Activated naive CD4-positive, alpha-beta T cell treated with anti-CD3 and anti-CD28 coated beads for 36 hours (primary cell): Measurements from ENCODE around the gene UNC5CL. TPM values are rescaled to one million over a fixed set of nuclear protein-coding genes. Genes with fewer than 3 reads are reported as not detected.

Source experiments
- CTCF ChIA-PET: fragments of 350-600 bp; sonication (Branson Sonifier 250); formaldehyde crosslinking; loops from one replicate; lab custom pipeline; 2021; ENCODE audit warnings: antibody characterized with exemption; lab: Charles Lee
- DNase-seq: peaks from one replicate; pipeline ENCODE4 v3.0.0-alpha.2; 2020
- H3K27ac Mint-ChIP-seq: one replicate; pipeline ENCODE4 v1.8.0; 2021; ENCODE audit warnings: mild to moderate bottlenecking, mixed read lengths
- H3K27me3 Mint-ChIP-seq: one replicate; pipeline ENCODE4 v1.8.0; 2021; ENCODE audit warnings: low read depth, mixed read lengths
- H3K36me3 Mint-ChIP-seq: one replicate; pipeline ENCODE4 v1.8.0; 2021; ENCODE audit warnings: low read depth, mixed read lengths
- H3K4me1 Mint-ChIP-seq: one replicate; pipeline ENCODE4 v1.8.0; 2021; ENCODE audit warnings: low read depth, mixed read lengths
- H3K4me3 Mint-ChIP-seq: one replicate; pipeline ENCODE4 v1.8.0; 2021; ENCODE audit warnings: mild to moderate bottlenecking, moderate library complexity, mixed read lengths
- H3K9me3 Mint-ChIP-seq: one replicate; pipeline ENCODE4 v1.8.0; 2021; ENCODE audit warnings: mixed read lengths
- intact Hi-C: fragments of 100-400 bp; cut with micrococcal nuclease; formaldehyde crosslinking; loops from one replicate; pipeline ENCODE4 v1.15.1; 2023
- total RNA-seq, 2 experiments: library from RNA; stranded (reverse); gene quantifications; one replicate each; pipeline ENCODE4 v1.2.3, GENCODE V29; 2021

The UNC5CL gene
- total RNA-seq, 2 experiments from 2014 or later = 2.3 to 3.0 TPM

DNA sequence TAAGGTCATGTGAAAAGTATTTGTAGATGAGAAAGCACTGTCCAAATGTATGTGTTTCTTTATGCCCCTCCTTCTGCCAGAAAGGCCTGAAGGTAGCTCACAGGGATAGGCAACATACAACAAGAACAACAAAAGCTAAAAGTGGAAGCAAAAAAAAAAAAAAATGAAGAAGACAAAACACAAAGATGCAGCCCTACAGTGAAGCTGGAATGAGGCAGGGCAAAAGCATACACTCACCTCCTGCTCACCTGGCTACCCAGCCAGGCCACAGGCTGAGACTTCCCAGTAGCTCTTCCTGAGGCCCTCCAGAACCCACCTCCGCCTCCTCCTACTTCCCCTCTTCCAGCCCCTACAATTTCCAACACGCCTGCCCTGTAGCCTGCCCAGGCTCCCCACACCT, 2.4 kb downstream of the UNC5CL start:
- intact Hi-C loops = no loop called here
- Mint-ChIP-seq H3K27me3 (no peaks in the 10 kb centered on the region), H3K36me3 (no peaks in the 10 kb centered on the region), H3K4me3 (no peak overlapping the region), H3K9me3 (no peaks in the 10 kb centered on the region), H3K4me1 (peaks cover 3% of the 10 kb centered on the region), H3K27ac (no peak overlapping the region)
- no peak for DNase-seq
- CTCF ChIA-PET = interaction anchor here (0.6 to 4.9 kb wide), 5 partner anchors 9 to 32 kb away, joined by 3 to 37 read pairs (median 4); no protein-coding TSS in a partner anchor

DNA sequence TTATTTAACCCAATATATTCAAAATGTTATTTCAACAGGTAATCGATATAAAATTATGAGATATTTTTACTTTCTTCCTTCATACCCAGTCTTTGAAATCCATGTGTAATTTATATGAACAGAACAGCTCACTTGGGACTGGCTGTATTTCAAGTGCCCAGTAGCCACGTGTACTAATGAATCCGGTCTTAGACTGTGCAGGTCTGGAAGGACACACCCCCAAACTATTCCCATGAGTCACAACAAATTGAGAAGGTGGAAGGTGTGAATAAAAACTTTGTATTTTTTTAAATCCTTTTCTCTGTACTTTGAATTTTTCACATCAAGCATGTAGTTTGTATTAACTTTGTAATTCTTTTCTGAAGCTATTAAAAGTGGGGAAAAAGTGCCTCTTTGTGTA, 2.8 kb downstream of the UNC5CL start:
- Mint-ChIP-seq H3K4me1 (peaks cover 3% of the 10 kb centered on the region), H3K27ac (no peak overlapping the region), H3K4me3 (no peak overlapping the region), H3K27me3 (no peaks in the 10 kb centered on the region), H3K36me3 (no peaks in the 10 kb centered on the region), H3K9me3 (no peaks in the 10 kb centered on the region)
- no peak for DNase-seq
- intact Hi-C loops = no loop called here
- CTCF ChIA-PET = interaction anchor here (0.6 to 4.9 kb wide), 4 partner anchors 9 to 32 kb away, joined by 3 to 37 read pairs (median 4); no protein-coding TSS in a partner anchor

DNA sequence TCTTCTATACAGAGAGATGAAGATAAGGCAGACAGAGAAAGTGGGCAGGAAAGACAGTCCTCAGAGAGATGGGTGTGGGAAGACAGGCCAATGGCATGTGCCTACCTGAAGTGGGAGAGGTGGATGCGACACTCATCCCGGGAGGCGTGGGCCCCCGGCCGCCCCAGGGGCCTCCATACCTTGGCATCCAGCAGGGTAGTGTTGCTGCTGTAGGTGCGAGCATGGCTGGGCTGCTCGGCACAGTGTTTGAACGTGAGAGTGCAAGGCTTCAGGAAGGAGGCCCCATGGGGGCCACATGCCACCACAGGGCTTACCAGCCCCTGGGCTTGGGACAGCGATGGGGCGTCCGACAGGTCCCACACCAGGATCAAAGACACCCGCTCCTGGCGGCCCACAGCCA, 5.2 kb downstream of the UNC5CL start:
- intact Hi-C loops = no loop called here
- Mint-ChIP-seq H3K27me3 (no peaks in the 10 kb centered on the region), H3K4me1 (peaks cover 5% of the 10 kb centered on the region), H3K9me3 (no peaks in the 10 kb centered on the region), H3K36me3 (no peaks in the 10 kb centered on the region), H3K27ac (no peak overlapping the region), H3K4me3 (no peak overlapping the region)
- CTCF ChIA-PET = interaction anchor here (0.8 kb wide), 1 partner anchor 34 kb away, joined by 3 read pairs; no protein-coding TSS in a partner anchor
- no peak for DNase-seq

DNA sequence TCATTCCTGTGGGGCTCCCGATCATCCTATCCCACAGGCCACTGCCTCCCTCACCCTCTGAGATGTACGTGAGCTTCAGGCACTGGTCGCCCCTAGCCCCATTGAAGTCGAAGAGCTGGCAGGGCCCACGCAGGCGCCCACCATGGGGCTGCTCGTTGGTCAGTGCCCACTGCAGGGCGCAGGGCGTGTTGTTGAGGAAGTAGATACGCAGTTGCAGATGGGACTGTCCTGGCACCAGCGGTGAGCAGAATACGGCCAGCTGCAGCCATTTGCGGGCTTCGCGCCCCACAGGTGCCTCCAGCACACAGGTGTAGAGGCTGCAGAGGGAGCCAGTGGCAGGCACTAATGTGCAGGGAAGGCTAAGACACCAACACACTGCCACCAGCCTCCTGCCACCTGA, 6.2 kb downstream of the UNC5CL start:
- H3K27ac Mint-ChIP-seq = no peak overlapping the region
- DNase-seq = no peak
- H3K4me1 Mint-ChIP-seq = peaks cover 8% of the 10 kb centered on the region
- H3K27me3 Mint-ChIP-seq = no peaks in the 10 kb centered on the region
- no peaks in the 10 kb centered on the region for H3K36me3 Mint-ChIP-seq
- H3K9me3 Mint-ChIP-seq = no peaks in the 10 kb centered on the region
- CTCF ChIA-PET = interaction anchor here (0.6 to 2.2 kb wide), 2 partner anchors 12 to 35 kb away, joined by 3 to 4 read pairs; no protein-coding TSS in a partner anchor
- no peak overlapping the region for H3K4me3 Mint-ChIP-seq
- intact Hi-C loops = no loop called here

DNA sequence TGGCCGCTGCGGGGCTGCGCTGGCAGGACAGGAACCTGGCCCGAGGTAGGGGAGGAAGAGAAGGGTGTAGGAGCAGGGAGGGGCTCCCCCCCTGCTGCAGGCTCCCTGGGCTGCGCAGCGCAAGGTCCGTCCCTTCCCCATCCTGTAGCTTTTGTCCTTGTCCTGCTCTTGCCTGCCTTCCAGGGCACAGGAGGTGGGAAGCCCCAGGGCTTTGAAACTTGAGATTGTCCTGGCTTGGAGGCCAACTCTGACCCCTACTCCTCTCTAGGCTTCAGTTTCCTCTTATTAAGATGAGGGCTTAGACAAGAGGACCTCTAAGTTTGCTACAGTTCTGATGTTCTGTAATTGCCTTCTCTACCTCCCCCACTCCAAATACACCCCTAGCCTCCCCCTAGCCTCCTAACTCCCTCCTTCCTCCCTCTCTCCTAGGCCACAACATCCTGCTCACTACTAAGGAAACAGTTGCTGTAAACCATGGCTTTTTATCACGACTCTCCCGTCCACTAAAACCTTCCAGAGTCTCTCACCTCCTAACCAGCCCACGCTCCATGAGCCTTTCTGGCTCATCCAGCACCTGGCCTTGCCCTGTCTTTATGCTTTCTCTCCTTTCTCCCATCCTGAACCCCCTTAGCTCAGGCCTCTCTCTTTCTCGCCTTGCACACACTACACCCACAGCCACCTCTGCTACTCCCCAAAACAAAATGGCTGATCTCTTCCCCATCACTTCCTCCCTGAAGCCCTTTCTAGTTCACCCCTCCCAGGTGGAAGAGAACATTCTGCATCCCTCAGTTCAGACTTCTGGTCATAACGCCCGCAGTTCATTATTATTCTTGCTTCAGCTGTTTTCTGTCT, 10.2 kb downstream of the UNC5CL start:
- H3K27ac Mint-ChIP-seq = peak overlapping the region; percentile 62
- peaks cover 17% of the 10 kb centered on the region for H3K4me1 Mint-ChIP-seq
- H3K27me3 Mint-ChIP-seq = no peaks in the 10 kb centered on the region
- DNase-seq = no peak
- no peaks in the 10 kb centered on the region for H3K9me3 Mint-ChIP-seq
- intact Hi-C loops = loop anchor here (2.0 to 5.0 kb wide), 3 partner anchors 44 to 1046 kb away; partner anchors contain the start of genes NFYA and OARD1
- peak overlapping the region; percentile 80 for H3K4me3 Mint-ChIP-seq
- H3K36me3 Mint-ChIP-seq = no peaks in the 10 kb centered on the region
- CTCF ChIA-PET = interaction anchor here (0.6 to 3.1 kb wide), 30 partner anchors 9 to 697 kb away, joined by 3 to 37 read pairs (median 4); partner anchors contain the start of genes NFYA, OARD1, TSPO2 and UNC5CL

DNA sequence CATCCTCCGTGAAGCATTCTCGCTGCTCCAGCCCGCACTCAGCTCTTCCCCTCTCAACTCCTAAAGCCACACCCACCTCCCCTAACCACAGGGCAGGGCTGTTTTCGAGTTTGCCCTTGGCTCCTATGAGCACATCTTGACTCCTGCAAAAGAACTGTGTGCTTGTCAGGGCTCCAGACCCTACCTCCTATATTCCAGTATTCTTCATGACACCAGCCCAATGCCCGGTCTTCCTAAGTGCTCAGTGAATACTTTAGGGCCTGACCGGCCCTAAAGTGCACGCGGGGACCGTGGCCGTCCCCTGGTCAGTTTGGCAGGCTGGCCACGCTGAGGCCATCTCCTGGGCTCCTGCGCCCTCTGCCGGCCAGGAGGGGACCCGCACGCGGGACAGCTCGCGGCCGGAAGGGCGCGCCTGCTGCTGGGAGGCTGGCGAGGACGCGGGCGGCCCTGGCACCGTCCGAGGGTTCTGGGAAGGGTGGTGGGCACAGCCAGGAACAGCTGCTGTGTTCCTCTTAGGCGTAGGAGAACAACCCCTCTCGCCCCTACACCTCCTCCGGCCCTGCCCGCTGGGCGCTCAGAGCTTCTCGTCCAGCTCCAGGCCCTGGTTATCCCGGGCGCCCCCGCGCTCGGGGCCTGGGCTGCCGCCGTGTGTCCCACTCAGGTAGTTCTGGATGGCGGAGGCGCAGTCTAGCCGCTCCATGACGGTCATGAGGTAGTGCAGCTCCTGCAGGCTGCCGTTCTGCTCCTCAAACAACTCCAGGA, 11.0 kb downstream of the UNC5CL start:
- CTCF ChIA-PET = interaction anchor here (0.6 to 3.1 kb wide), 32 partner anchors 9 to 696 kb away, joined by 3 to 37 read pairs (median 4); partner anchors contain the start of genes NFYA, OARD1, TSPO2 and UNC5CL
- DNase-seq = peak; percentile 79
- H3K4me1 Mint-ChIP-seq = peaks cover 17% of the 10 kb centered on the region
- peak overlapping the region; percentile 80 for H3K4me3 Mint-ChIP-seq
- peak overlapping the region; percentile 62 for H3K27ac Mint-ChIP-seq
- intact Hi-C loops = loop anchor here (1.0 to 5.0 kb wide), 5 partner anchors 22 to 1046 kb away; partner anchors contain the start of genes NFYA and OARD1
- no peaks in the 10 kb centered on the region for H3K36me3 Mint-ChIP-seq
- no peaks in the 10 kb centered on the region for H3K27me3 Mint-ChIP-seq
- H3K9me3 Mint-ChIP-seq = no peaks in the 10 kb centered on the region

DNA sequence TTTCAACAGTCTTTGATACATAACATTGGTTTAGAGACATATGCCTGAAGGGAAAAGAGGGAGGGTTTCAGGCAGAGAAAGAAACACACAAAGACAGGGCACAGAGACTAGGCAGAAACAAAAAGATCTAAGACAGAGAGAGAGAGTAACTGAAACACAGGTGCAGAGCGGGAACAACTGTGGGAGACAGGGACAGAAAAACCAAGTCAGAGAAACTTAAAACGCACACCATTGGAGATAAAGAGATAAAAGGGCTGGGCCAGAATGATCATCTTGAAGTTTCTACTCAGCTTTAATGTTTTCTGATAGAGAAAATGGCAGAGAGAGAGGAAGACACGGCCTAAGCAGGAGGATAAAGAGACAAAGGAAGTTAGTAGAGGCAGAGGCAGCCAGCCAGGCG, 11.8 kb downstream of the UNC5CL start:
- Mint-ChIP-seq H3K36me3 (no peaks in the 10 kb centered on the region), H3K4me3 (peak overlapping the region; percentile 80), H3K4me1 (peaks cover 17% of the 10 kb centered on the region), H3K9me3 (no peaks in the 10 kb centered on the region), H3K27me3 (no peaks in the 10 kb centered on the region), H3K27ac (peak overlapping the region; percentile 25)
- CTCF ChIA-PET = interaction anchor here (1.0 to 3.1 kb wide), 15 partner anchors 8 to 155 kb away, joined by 3 to 37 read pairs (median 7); partner anchors contain the start of gene UNC5CL
- DNase-seq = no peak
- intact Hi-C loops = loop anchor here (1.0 to 5.0 kb wide), 3 partner anchors 21 to 1045 kb away; no protein-coding TSS in a partner anchor

DNA sequence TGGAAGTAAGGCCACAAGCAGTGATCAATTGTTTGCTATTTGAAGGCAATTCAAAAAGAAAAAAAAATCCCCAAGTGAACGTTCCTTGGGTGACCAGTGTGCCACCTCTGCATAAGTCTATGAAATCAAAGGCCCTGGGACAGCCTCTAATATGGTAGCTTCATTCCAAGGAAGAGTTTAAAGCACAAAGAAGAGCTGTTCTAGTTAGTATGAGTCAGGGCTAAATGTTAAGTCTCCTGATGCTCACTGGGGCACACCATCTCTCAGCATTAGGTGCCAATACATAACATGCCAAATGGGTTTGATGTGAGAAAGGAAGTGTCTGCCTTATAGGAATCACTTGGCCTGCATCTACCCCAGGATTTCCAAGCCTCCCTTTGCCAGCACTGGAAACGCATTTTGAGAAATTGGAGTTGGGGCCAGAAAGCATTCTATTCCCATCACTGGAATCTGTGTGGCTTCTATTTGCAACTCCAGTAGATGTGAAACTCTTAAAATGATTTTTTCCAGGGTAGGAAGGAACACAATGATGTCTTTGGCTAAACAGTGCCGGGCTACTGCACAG, 13.0 kb downstream of the UNC5CL start:
- DNase-seq = no peak
- Mint-ChIP-seq H3K27me3 (no peaks in the 10 kb centered on the region), H3K36me3 (no peaks in the 10 kb centered on the region), H3K9me3 (no peaks in the 10 kb centered on the region), H3K4me3 (no peak overlapping the region), H3K27ac (no peak overlapping the region), H3K4me1 (peaks cover 17% of the 10 kb centered on the region)
- CTCF ChIA-PET = interaction anchor here (1.3 to 2.4 kb wide), 2 partner anchors 12 to 18 kb away, joined by 3 to 37 read pairs; partner anchors contain the start of gene UNC5CL
- intact Hi-C loops = loop anchor here (2.0 to 5.0 kb wide), 2 partner anchors 697 to 1044 kb away; no protein-coding TSS in a partner anchor

DNA sequence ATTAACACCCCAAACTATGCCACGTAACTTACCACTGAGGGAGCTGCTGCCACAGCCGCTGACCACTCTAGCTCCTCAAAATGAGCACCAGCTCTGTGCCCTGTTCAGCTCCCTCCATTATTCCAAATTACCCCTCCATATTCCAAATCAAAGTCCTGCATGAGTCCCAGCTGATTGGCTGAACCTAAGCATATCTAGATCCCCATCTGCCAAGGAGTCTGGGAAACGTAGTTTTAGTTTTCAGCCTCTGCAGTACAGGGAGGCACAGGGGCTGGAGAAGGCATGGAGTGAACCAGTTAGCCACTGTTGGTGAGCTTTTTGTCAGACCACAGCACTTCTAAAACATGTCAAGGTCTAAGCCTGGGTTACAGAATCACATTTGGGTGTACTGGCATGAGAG, 15.9 kb downstream of the UNC5CL start:
- Mint-ChIP-seq H3K36me3 (no peaks in the 10 kb centered on the region), H3K27ac (no peak overlapping the region), H3K9me3 (no peaks in the 10 kb centered on the region), H3K4me1 (peaks cover 10% of the 10 kb centered on the region), H3K4me3 (no peak overlapping the region), H3K27me3 (no peaks in the 10 kb centered on the region)
- DNase-seq = no peak
- intact Hi-C loops = no loop called here
- CTCF ChIA-PET = interaction anchor here (2.1 kb wide), 1 partner anchor 45 kb away, joined by 7 read pairs; no protein-coding TSS in a partner anchor

DNA sequence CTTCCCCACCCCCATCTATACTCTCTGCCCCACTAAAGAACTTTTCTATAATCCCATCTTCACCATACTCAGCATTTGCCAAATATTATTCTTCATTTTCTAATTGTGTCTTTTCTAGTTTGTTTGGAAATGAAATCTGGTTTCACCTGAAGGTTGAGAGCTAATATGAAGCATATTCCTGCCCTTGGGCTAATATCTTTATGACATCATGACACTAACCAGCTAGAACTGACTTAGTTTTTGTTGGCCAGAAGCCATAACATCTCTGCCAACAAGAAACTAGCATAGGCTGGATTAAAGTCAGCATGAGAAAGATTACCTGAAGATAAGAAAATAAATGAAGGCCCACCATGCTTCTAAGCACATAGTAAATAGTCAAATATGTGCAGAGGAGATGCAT, 16.7 kb downstream of the UNC5CL start:
- no peak overlapping the region for H3K4me3 Mint-ChIP-seq
- CTCF ChIA-PET = no interaction called here
- intact Hi-C loops = no loop called here
- no peak overlapping the region for H3K27ac Mint-ChIP-seq
- no peaks in the 10 kb centered on the region for H3K9me3 Mint-ChIP-seq
- H3K27me3 Mint-ChIP-seq = no peaks in the 10 kb centered on the region
- DNase-seq = no peak
- H3K36me3 Mint-ChIP-seq = no peaks in the 10 kb centered on the region
- H3K4me1 Mint-ChIP-seq = peaks cover 3% of the 10 kb centered on the region

DNA sequence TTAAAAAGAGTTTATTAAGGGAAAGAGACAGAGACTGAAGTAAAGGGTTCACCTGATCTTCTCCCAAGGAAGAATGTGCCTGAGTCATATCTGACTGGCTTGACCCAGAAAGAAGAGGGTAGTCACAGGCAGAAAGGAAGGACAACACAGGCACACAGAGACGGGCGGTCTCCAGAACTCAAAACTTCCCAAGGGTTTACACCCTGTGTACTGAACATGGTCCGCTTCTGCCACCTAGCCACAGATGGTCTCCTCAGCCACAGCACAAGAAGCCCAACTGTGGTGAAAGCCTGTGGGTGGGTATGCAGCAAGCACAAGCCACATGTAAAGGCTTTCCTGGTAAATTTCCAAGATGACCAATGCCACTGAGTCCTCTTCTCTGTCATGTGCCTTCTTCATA, 17.2 kb downstream of the UNC5CL start:
- intact Hi-C loops = no loop called here
- CTCF ChIA-PET = no interaction called here
- Mint-ChIP-seq H3K4me1 (no peaks in the 10 kb centered on the region), H3K4me3 (no peak overlapping the region), H3K9me3 (no peaks in the 10 kb centered on the region), H3K36me3 (no peaks in the 10 kb centered on the region), H3K27ac (no peak overlapping the region), H3K27me3 (no peaks in the 10 kb centered on the region)
- DNase-seq = no peak
